GM23338 (cell line): ENCODE data around the gene ARHGEF38. TPM values are rescaled to one million over a fixed set of nuclear protein-coding genes. Genes with fewer than 3 reads are reported as not detected.

Experiments used
- ATAC-seq: fragments of 200-7000 bp; cut with Tn5 transposase; 3 replicates; pipeline ENCODE4 v1.9.1; 2020
- DNase-seq: peaks from one replicate; pipeline ENCODE4 v3.0.0-alpha.2; 2015; ENCODE audit warnings: low spot score
- H2AFZ ChIP-seq: fragments of 200-600 bp; sonication (generic); 2 replicates; pipeline ENCODE4 v1.8.0; 2016; ENCODE audit warnings: antibody characterized with exemption, mild to moderate bottlenecking, moderate library complexity
- H3F3A ChIP-seq: fragments of 200-600 bp; sonication (generic); replicated peaks from 2 replicates; pipeline ENCODE4 v1.8.0; 2017; ENCODE audit warnings: antibody characterized with exemption, mixed run types, low read depth
- H3K27ac ChIP-seq: fragments of 200-600 bp; sonication (generic); 2 replicates; pipeline ENCODE4 v1.6.1; 2016; ENCODE audit warnings: low read depth
- H3K27me3 ChIP-seq: fragments of 200-600 bp; sonication (generic); 2 replicates; pipeline ENCODE4 v1.8.0; 2016; ENCODE audit warnings: mild to moderate bottlenecking, mixed run types, moderate library complexity; ENCODE audit not compliant: insufficient read depth
- H3K36me3 ChIP-seq: fragments of 200-600 bp; sonication (generic); 2 replicates; pipeline ENCODE4 v1.8.0; 2016; ENCODE audit warnings: mild to moderate bottlenecking; ENCODE audit not compliant: insufficient read depth
- H3K4me1 ChIP-seq: fragments of 200-600 bp; sonication (generic); 2 replicates; pipeline ENCODE4 v1.8.0; 2016; ENCODE audit warnings: mild to moderate bottlenecking, moderate library complexity; ENCODE audit not compliant: insufficient read depth
- H3K4me2 ChIP-seq: fragments of 200-600 bp; sonication (generic); 2 replicates; pipeline ENCODE4 v1.7.1; 2017; ENCODE audit warnings: mixed run types
- H3K4me3 ChIP-seq: fragments of 200-600 bp; sonication (generic); 2 replicates; pipeline ENCODE4 v1.6.1; 2016; ENCODE audit warnings: mixed run types
- H3K79me2 ChIP-seq: fragments of 200-600 bp; sonication (generic); replicated peaks from 2 replicates; pipeline ENCODE4 v1.8.0; 2017; ENCODE audit warnings: mild to moderate bottlenecking; ENCODE audit not compliant: insufficient read depth
- H3K9me2 ChIP-seq: fragments of 200-600 bp; sonication (generic); 2 replicates; pipeline ENCODE4 v1.8.0; 2017; ENCODE audit not compliant: insufficient read depth
- H4K20me1 ChIP-seq: fragments of 200-600 bp; sonication (generic); replicated peaks from 2 replicates; pipeline ENCODE4 v1.8.0; 2017; ENCODE audit warnings: mild to moderate bottlenecking; ENCODE audit not compliant: insufficient read depth
- H3K27ac Mint-ChIP-seq: 2 replicates; pipeline ENCODE4 v1.8.0; 2020; ENCODE audit warnings: inconsistent platforms, mild to moderate bottlenecking, moderate library complexity, mixed read lengths
- H3K27me3 Mint-ChIP-seq: 3 replicates; pipeline ENCODE4 v1.8.0; 2022; ENCODE audit warnings: low read depth, mild to moderate bottlenecking, moderate library complexity, mixed read lengths, inconsistent platforms; ENCODE audit not compliant: insufficient read depth, poor library complexity
- H3K36me3 Mint-ChIP-seq: 3 replicates; pipeline ENCODE4 v1.8.0; 2021; ENCODE audit warnings: low read depth, mild to moderate bottlenecking, inconsistent platforms, moderate library complexity, mixed read lengths
- H3K4me1 Mint-ChIP-seq: 3 replicates; pipeline ENCODE4 v1.8.0; 2020; ENCODE audit warnings: mild to moderate bottlenecking, inconsistent platforms, mixed read lengths
- H3K4me3 Mint-ChIP-seq: 3 replicates; pipeline ENCODE4 v1.8.0; 2021; ENCODE audit warnings: moderate library complexity, mild to moderate bottlenecking, inconsistent platforms, mixed read lengths
- H3K9me3 Mint-ChIP-seq: 3 replicates; pipeline ENCODE4 v1.8.0; 2020; ENCODE audit warnings: moderate library complexity, mild to moderate bottlenecking, inconsistent platforms, mixed read lengths
- CREB1 ChIP-seq: fragments of 250-450 bp; sonication (Bioruptor Pico); IDR thresholded peaks from 2 replicates; pipeline ENCODE4 v1.5.0; 2020; ENCODE audit warnings: low read depth, mild to moderate bottlenecking, moderate library complexity
- EZH2 ChIP-seq: fragments of 200-600 bp; sonication (generic); IDR thresholded peaks from one replicate; pipeline ENCODE4 v1.8.0; 2017; ENCODE audit warnings: antibody characterized with exemption, mild to moderate bottlenecking, low read depth; ENCODE audit not compliant: unreplicated experiment
- JUNB ChIP-seq: IDR thresholded peaks from one replicate; pipeline ENCODE4 v1.6.1; 2016; ENCODE audit warnings: antibody characterized with exemption; ENCODE audit not compliant: unreplicated experiment
- NANOG ChIP-seq: IDR thresholded peaks from 2 replicates; pipeline ENCODE4 v1.6.1; 2016; ENCODE audit warnings: antibody characterized with exemption, borderline replicate concordance
- POLR2AphosphoS5 ChIP-seq: IDR thresholded peaks from 2 replicates; pipeline ENCODE4 v1.6.1; 2016; ENCODE audit warnings: antibody characterized with exemption, low read depth
- STAT1 ChIP-seq: IDR thresholded peaks from one replicate; pipeline ENCODE4 v1.6.1; 2016; ENCODE audit warnings: antibody characterized with exemption; ENCODE audit not compliant: unreplicated experiment
- ZNF114 ChIP-seq: fragments of 250-450 bp; sonication (Bioruptor Pico); IDR thresholded peaks from 2 replicates; pipeline ENCODE4 v1.5.0; 2020; ENCODE audit warnings: mild to moderate bottlenecking, moderate library complexity
- ZNF331 ChIP-seq: fragments of 250-450 bp; sonication (Bioruptor Pico); IDR thresholded peaks from 2 replicates; pipeline ENCODE4 v1.5.0; 2020; ENCODE audit warnings: low read depth, mild to moderate bottlenecking, moderate library complexity
- polyA plus RNA-seq: library from polyadenylated mRNA; unstranded; fragments of >200 nt; fragmentation: Nextera tagmentation; extraction: Ambion mirVana; gene quantifications from 2 replicates; pipeline ENCODE4 v1.2.1, GENCODE V29; 2016
- total RNA-seq: library from RNA; depleted of rRNA; stranded (reverse); fragments of >200 nt; shearing (Covaris generic); gene quantifications from 2 replicates; pipeline ENCODE4 v1.2.3, GENCODE V29; 2014
- TF ChIP-seq, protein P1 (sequence below), 2 experiments: fragments of 200-600 bp in 1 of 2; sonication (generic) in 1 of 2; conservative IDR thresholded peaks; 2 replicates each; pipeline versions ENCODE4 v1.5.1 to v1.6.1; 2016 to 2017; ENCODE audit warnings: antibody characterized with exemption in 2 of 2, low read depth in 2 of 2, mild to moderate bottlenecking in 2 of 2, moderate library complexity in 1 of 2
- TF ChIP-seq, protein P2 (sequence below): IDR thresholded peaks from one replicate; pipeline ENCODE4 v1.6.1; 2018; ENCODE audit warnings: antibody characterized with exemption; ENCODE audit not compliant: unreplicated experiment

Gene ARHGEF38
- total and polyA plus RNA-seq, 2 experiments from 2014 or later: 0.58 TPM; not detected in 1

DNA sequence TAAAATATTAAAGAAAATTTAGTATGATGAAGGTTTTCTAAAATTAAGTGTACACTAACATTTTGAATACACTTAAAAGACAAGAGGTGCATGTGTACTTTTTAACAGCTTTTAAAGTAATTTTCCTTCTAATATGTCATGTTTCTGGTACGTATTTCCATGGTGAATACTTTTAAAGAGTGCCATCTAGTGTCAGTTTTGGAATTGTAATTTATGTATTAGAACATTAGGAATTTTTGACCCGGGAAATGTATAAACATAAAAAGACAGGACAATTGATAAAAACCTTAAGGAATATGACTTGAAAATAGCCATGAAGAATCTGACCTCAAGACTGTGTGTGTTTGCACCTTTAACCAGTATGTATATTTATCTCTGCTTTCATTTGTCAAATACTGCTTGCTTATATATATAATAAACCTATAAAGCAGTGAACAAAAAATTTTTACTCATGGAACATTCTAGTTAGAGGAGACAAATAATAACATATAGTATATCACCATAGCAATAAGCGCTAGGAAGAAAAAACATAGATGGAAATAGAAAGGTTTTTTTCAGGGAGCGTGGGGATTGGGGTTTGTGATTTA is 163.4 kb downstream of the ARHGEF38 start:
- Mint-ChIP-seq H3K9me3 (peaks cover 8% of the 10 kb centered on the region), H3K4me1 (no peaks in the 10 kb centered on the region), H3K4me3 (no peak overlapping the region), H3K27me3 (peaks cover 5% of the 10 kb centered on the region), H3K36me3 (peaks cover 27% of the 10 kb centered on the region), H3K27ac (no peak overlapping the region)
- Histone ChIP-seq H3K79me2 (peaks cover 55% of the 10 kb centered on the region), H4K20me1 (0 out of 2 replicates have a peak, but pooled peaks cover 3% of the 10 kb centered on the region), H2AFZ (no peak overlapping the region), H3K27me3 (no peaks in the 10 kb centered on the region), H3K4me3 (no peak overlapping the region), H3K9me2 (no peaks in the 10 kb centered on the region), H3K27ac (no peak overlapping the region), H3K4me1 (peaks cover under 1% of the 10 kb centered on the region; the same call in 1 of the 2 replicates), H3K36me3 (no peaks in the 10 kb centered on the region), H3F3A (no peaks in the 10 kb centered on the region), H3K4me2 (no peak overlapping the region)
- DNase-seq: peak; percentile 9
- no peak for ATAC-seq
- no peak for TF ChIP-seq NANOG
- TF ChIP-seq, protein P1, sequence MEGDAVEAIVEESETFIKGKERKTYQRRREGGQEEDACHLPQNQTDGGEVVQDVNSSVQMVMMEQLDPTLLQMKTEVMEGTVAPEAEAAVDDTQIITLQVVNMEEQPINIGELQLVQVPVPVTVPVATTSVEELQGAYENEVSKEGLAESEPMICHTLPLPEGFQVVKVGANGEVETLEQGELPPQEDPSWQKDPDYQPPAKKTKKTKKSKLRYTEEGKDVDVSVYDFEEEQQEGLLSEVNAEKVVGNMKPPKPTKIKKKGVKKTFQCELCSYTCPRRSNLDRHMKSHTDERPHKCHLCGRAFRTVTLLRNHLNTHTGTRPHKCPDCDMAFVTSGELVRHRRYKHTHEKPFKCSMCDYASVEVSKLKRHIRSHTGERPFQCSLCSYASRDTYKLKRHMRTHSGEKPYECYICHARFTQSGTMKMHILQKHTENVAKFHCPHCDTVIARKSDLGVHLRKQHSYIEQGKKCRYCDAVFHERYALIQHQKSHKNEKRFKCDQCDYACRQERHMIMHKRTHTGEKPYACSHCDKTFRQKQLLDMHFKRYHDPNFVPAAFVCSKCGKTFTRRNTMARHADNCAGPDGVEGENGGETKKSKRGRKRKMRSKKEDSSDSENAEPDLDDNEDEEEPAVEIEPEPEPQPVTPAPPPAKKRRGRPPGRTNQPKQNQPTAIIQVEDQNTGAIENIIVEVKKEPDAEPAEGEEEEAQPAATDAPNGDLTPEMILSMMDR (conservative IDR thresholded peaks at IDR 0.05; ENCODE audit: low read depth in 2 of 2): peak in 1 of 2 experiments; percentile 55; a peak in 3 of 4 replicates
- no peak for TF ChIP-seq POLR2AphosphoS5
- TF ChIP-seq JUNB: no peak

DNA sequence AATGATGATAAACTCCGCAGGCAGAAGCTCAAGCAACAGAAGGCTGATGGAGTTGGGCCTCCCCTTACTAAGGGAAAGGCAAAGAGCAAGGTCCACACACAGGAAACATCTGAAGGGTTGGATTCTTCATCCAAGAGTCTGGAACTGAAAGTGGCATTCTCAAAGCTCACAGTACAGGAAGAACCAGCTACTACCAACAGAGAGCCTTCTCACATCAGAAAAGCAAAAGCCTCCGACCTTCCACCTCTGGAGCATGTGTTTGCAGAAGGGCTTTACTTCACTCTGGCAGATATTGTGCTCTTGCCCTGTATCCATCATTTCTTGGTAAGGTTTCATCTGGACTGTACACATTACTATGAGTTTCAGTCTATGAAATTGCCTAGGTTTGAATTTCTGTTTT is 166.8 kb downstream of the ARHGEF38 start:
- H3K27ac ChIP-seq: no peak overlapping the region
- Mint-ChIP-seq H3K27ac (no peak overlapping the region), H3K4me3 (no peak overlapping the region), H3K36me3 (peaks cover 30% of the 10 kb centered on the region), H3K27me3 (peaks cover 5% of the 10 kb centered on the region), H3K9me3 (peaks cover 8% of the 10 kb centered on the region), H3K4me1 (no peaks in the 10 kb centered on the region)
- no peaks in the 10 kb centered on the region for H3K9me2 ChIP-seq
- H3K27me3 ChIP-seq: no peaks in the 10 kb centered on the region
- no peak overlapping the region for H3K4me2 ChIP-seq
- peaks cover 26% of the 10 kb centered on the region for H3K79me2 ChIP-seq
- H3F3A ChIP-seq: no peaks in the 10 kb centered on the region
- 0 out of 2 replicates have a peak, but pooled peaks cover 3% of the 10 kb centered on the region for H4K20me1 ChIP-seq
- no peak overlapping the region for H3K4me3 ChIP-seq
- no peak overlapping the region for H2AFZ ChIP-seq
- DNase-seq: no peak
- no peaks in the 10 kb centered on the region for H3K36me3 ChIP-seq
- no peak for ATAC-seq
- no peaks in the 10 kb centered on the region for H3K4me1 ChIP-seq
- TF ChIP-seq, protein P2, sequence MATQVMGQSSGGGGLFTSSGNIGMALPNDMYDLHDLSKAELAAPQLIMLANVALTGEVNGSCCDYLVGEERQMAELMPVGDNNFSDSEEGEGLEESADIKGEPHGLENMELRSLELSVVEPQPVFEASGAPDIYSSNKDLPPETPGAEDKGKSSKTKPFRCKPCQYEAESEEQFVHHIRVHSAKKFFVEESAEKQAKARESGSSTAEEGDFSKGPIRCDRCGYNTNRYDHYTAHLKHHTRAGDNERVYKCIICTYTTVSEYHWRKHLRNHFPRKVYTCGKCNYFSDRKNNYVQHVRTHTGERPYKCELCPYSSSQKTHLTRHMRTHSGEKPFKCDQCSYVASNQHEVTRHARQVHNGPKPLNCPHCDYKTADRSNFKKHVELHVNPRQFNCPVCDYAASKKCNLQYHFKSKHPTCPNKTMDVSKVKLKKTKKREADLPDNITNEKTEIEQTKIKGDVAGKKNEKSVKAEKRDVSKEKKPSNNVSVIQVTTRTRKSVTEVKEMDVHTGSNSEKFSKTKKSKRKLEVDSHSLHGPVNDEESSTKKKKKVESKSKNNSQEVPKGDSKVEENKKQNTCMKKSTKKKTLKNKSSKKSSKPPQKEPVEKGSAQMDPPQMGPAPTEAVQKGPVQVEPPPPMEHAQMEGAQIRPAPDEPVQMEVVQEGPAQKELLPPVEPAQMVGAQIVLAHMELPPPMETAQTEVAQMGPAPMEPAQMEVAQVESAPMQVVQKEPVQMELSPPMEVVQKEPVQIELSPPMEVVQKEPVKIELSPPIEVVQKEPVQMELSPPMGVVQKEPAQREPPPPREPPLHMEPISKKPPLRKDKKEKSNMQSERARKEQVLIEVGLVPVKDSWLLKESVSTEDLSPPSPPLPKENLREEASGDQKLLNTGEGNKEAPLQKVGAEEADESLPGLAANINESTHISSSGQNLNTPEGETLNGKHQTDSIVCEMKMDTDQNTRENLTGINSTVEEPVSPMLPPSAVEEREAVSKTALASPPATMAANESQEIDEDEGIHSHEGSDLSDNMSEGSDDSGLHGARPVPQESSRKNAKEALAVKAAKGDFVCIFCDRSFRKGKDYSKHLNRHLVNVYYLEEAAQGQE: no peak
- TF ChIP-seq STAT1 (no peak), ZNF114 (CRISPR knock-in tag) (no peak), ZNF331 (CRISPR knock-in tag) (no peak), CREB1 (CRISPR knock-in tag) (no peak), EZH2 (no peak), POLR2AphosphoS5 (no peak)
